K562 (cell line): Measurements from ENCODE around the gene VTN. TPM values are rescaled to one million over a fixed set of nuclear protein-coding genes. Genes with fewer than 3 reads are reported as not detected.

Experiments used
- DDX20 ChIP-seq: fragments of 450-650 bp; IDR thresholded peaks from 2 replicates; pipeline ENCODE4 v1.6.1; 2016; ENCODE audit warnings: missing genetic modification characterization, low read depth, mild to moderate bottlenecking, missing compliant biosample characterization, moderate library complexity
- E2F5 ChIP-seq: sonication (generic); formaldehyde crosslinking; IDR thresholded peaks from 2 replicates; pipeline ENCODE4 v1.8.0; 2022; ENCODE audit warnings: mild to moderate bottlenecking, missing genetic modification reagents
- EHMT2 ChIP-seq: fragments of 450-650 bp; IDR thresholded peaks from 2 replicates; pipeline ENCODE4 v1.6.1; 2018; ENCODE audit warnings: antibody characterized with exemption
- ERF ChIP-seq: fragments of 450-650 bp; formaldehyde crosslinking; IDR thresholded peaks from 2 replicates; pipeline ENCODE4 v1.4.0; 2020; ENCODE audit warnings: mild to moderate bottlenecking, mixed read lengths
- FOXA1 ChIP-seq: fragments of 450-650 bp; IDR thresholded peaks from 2 replicates; pipeline ENCODE4 v1.6.1; 2016; ENCODE audit warnings: mild to moderate bottlenecking, borderline replicate concordance
- HNRNPK ChIP-seq: fragments of 200-400 bp; formaldehyde crosslinking; IDR thresholded peaks from one replicate; pipeline ENCODE4 v1.6.1; 2018; ENCODE audit warnings: mild to moderate bottlenecking, low read depth, low read length; ENCODE audit not compliant: poor library complexity, severe bottlenecking
- MYBL2 ChIP-seq, 2 experiments: fragments of 450-650 bp in 1 of 2; sonication (generic) in 1 of 2; formaldehyde crosslinking in 1 of 2; IDR thresholded peaks; 2 replicates each; pipeline versions ENCODE4 v1.6.1 to v1.8.1; 2017 to 2022; ENCODE audit warnings: borderline replicate concordance in 1 of 2, inconsistent platforms in 1 of 2, low read depth in 1 of 2, mild to moderate bottlenecking in 1 of 2, missing genetic modification reagents in 1 of 2, moderate library complexity in 1 of 2
- POLR2AphosphoS5 ChIP-seq: IDR thresholded peaks from 2 replicates; pipeline ENCODE4 v1.6.1; 2011; ENCODE audit warnings: mild to moderate bottlenecking, low read depth, low read length, moderate library complexity; ENCODE audit not compliant: control insufficient read depth, insufficient read depth
- RFX7 ChIP-seq: fragments of 250-450 bp; sonication (Bioruptor Pico); IDR thresholded peaks from 2 replicates; pipeline ENCODE4 v1.5.1; 2021; ENCODE audit warnings: mild to moderate bottlenecking
- SIRT6 ChIP-seq: IDR thresholded peaks from one replicate; pipeline ENCODE4 v1.6.1; 2012; ENCODE audit warnings: low read depth, mild to moderate bottlenecking, control low read depth, inconsistent platforms, low read length, moderate library complexity
- TARDBP ChIP-seq: fragments of 450-650 bp; IDR thresholded peaks from 2 replicates; pipeline ENCODE4 v1.6.1; 2016
- TFAP4 ChIP-seq: sonication (generic); formaldehyde crosslinking; IDR thresholded peaks from 2 replicates; pipeline ENCODE4 v1.8.0; 2022; ENCODE audit warnings: missing genetic modification reagents, mild to moderate bottlenecking, moderate library complexity, borderline replicate concordance
- XRCC4 ChIP-seq: IDR thresholded peaks from one replicate; pipeline ENCODE4 v1.6.1; 2011; ENCODE audit not compliant: insufficient read depth, insufficient read length; ENCODE audit errors: extremely low read depth
- ZNF24 ChIP-seq: fragments of 450-650 bp; IDR thresholded peaks from 2 replicates; pipeline ENCODE4 v1.6.1; 2016
- ZNF318 ChIP-seq, 2 experiments: fragments of 450-650 bp; IDR thresholded peaks; 2 replicates each; pipeline ENCODE4 v1.6.1; 2016; ENCODE audit warnings: mild to moderate bottlenecking in 2 of 2, borderline replicate concordance in 1 of 2, low read depth in 1 of 2, moderate library complexity in 1 of 2
- ZNF384 ChIP-seq: IDR thresholded peaks from 2 replicates; pipeline ENCODE4 v1.6.1; 2012; ENCODE audit warnings: low read depth, low read length, improper control_type of control experiment
- ZNF551 ChIP-seq: fragments of 250-450 bp; sonication (Bioruptor Pico); IDR thresholded peaks from 2 replicates; pipeline ENCODE4 v1.5.0; 2021; ENCODE audit warnings: mild to moderate bottlenecking, moderate library complexity
- polyA plus RNA-seq, 8 experiments: library from polyadenylated mRNA; depleted of rRNA in 4 of 8; stranded (reverse) in 5 of 8; unstranded in 3 of 8; fragments of >200 nt; fragmentation: Nextera tagmentation in 2 of 8; fragmentation: Illumina TruSeq in 1 of 8; extraction: Ambion mirVana in 2 of 8; extraction: Trizol in 1 of 8; gene quantifications; 2 replicates each; pipeline versions ENCODE4 v1.2.1 to v1.2.3, GENCODE V29; 2011 to 2014; ENCODE audit warnings: inconsistent platforms in 1 of 8, missing spikeins in 1 of 8
- total RNA-seq, 7 experiments: library from RNA; depleted of rRNA in 6 of 7; stranded (reverse); fragments of >200 nt in 6 of 7; fragmentation: Illumina TruSeq in 2 of 7; extraction: Trizol in 2 of 7; gene quantifications; 2 replicates each; pipeline versions ENCODE4 v1.2.1 to v1.2.3, GENCODE V29; 2011 to 2021; ENCODE audit warnings: low replicate concordance in 1 of 7

The VTN gene
- total and polyA plus RNA-seq, 9 of the 15 experiments (the other 6 are each of a cell fraction or from before 2014, with no cell fraction given) = 0.13 to 1.0 (median 0.29) TPM; not detected in 1

GRCh38 chr17:28318759-28319597, 51.1 kb downstream of the VTN start, which contains the start of gene TMEM97 (continued):
- peak; percentile 51; the same call in 1 of the 2 replicates for TF ChIP-seq POLR2AphosphoS5
- TF ChIP-seq HNRNPK = no peak
- TF ChIP-seq FOXA1 = no peak
- TF ChIP-seq ZNF318 (IDR thresholded peaks at IDR 0.05; ENCODE audit: borderline replicate concordance in 1 of 2, low read depth in 1 of 2) = no peak
- TF ChIP-seq DDX20 (tag) = no peak
- no peak for TF ChIP-seq RFX7 (CRISPR knock-in tag)
- peak; percentile 90 for TF ChIP-seq TARDBP
- TF ChIP-seq ERF (CRISPR knock-in tag) = no peak
- TF ChIP-seq MYBL2 (IDR thresholded peaks at IDR 0.05; ENCODE audit: low read depth) = no peak
- no peak for TF ChIP-seq MYBL2 (CRISPR knock-in tag; IDR thresholded peaks at IDR 0.05; ENCODE audit: borderline replicate concordance)
- no peak for TF ChIP-seq E2F5 (CRISPR knock-in tag)
- 0 out of 2 replicates have a peak, but pooled peaks have one; percentile 35 for TF ChIP-seq ZNF24
- TF ChIP-seq ZNF551 (CRISPR knock-in tag) = no peak
- TF ChIP-seq ZNF384 = no peak
- peak; percentile 55; the same call in 1 of the 2 replicates for TF ChIP-seq TFAP4 (CRISPR knock-in tag)
- TF ChIP-seq XRCC4 = no peak
- TF ChIP-seq SIRT6 = no peak
- TF ChIP-seq EHMT2 = no peak
